Parathyroid adenoma (tissue), 2 donors: ENCODE data around the gene CNOT6L.

Experiments used
- H2AFZ ChIP-seq: fragments of 300-600 bp; sonication (generic); one replicate; pipeline ENCODE4 v1.7.0; 2017; ENCODE audit warnings: antibody characterized with exemption, mild to moderate bottlenecking
- H3K27ac ChIP-seq: fragments of 300-600 bp; sonication (generic); one replicate; pipeline ENCODE4 v1.7.0; 2017
- H3K27me3 ChIP-seq: fragments of 300-600 bp; sonication (generic); one replicate; pipeline ENCODE4 v1.7.0; 2017; ENCODE audit warnings: low read length; ENCODE audit not compliant: control insufficient read depth, insufficient read depth
- H3K36me3 ChIP-seq: fragments of 300-600 bp; sonication (generic); one replicate; pipeline ENCODE4 v1.7.0; 2017; ENCODE audit warnings: low read length; ENCODE audit not compliant: control insufficient read depth, insufficient read depth
- H3K4me1 ChIP-seq: fragments of 300-600 bp; sonication (generic); one replicate; pipeline ENCODE4 v1.7.0; 2017; ENCODE audit warnings: control low read depth
- H3K4me2 ChIP-seq: fragments of 300-600 bp; sonication (generic); one replicate; pipeline ENCODE4 v1.7.0; 2017; ENCODE audit warnings: low read length
- H3K4me3 ChIP-seq: fragments of 300-600 bp; sonication (generic); one replicate; pipeline ENCODE4 v1.7.0; 2017; ENCODE audit warnings: low read depth, low read length
- H3K79me2 ChIP-seq: fragments of 300-600 bp; sonication (generic); one replicate; pipeline ENCODE4 v1.7.0; 2017; ENCODE audit warnings: control low read depth
- H3K9ac ChIP-seq: fragments of 300-600 bp; sonication (generic); one replicate; pipeline ENCODE4 v1.7.0; 2017; ENCODE audit warnings: mild to moderate bottlenecking
- H3K9me3 ChIP-seq: fragments of 300-600 bp; sonication (generic); one replicate; pipeline ENCODE4 v1.7.0; 2017; ENCODE audit warnings: low read length; ENCODE audit not compliant: control insufficient read depth
- CTCF ChIP-seq: fragments of 300-600 bp; sonication (generic); IDR thresholded peaks from one replicate; pipeline ENCODE4 v1.7.0; 2017; ENCODE audit warnings: antibody characterized with exemption, mild to moderate bottlenecking
- donor health status: primary hyperparathyroidism.

CNOT6L gene

GRCh38 chr4:77800077-77800476 is 19.1 kb downstream of the CNOT6L start:
- H3K27ac ChIP-seq, result no peak overlapping the region
- H3K27me3 ChIP-seq, result no peaks in the 10 kb centered on the region
- H3K36me3 ChIP-seq, result no peaks in the 10 kb centered on the region
- peaks cover 27% of the 10 kb centered on the region for H3K79me2 ChIP-seq
- no peak overlapping the region for H3K9ac ChIP-seq
- H3K9me3 ChIP-seq, result no peaks in the 10 kb centered on the region
- H3K4me3 ChIP-seq, result no peak overlapping the region
- no peak overlapping the region for H2AFZ ChIP-seq
- no peak overlapping the region for H3K4me2 ChIP-seq
- H3K4me1 ChIP-seq, result no peaks in the 10 kb centered on the region
- no peak for TF ChIP-seq CTCF

GRCh38 chr4:77798385-77798784 is 20.8 kb downstream of the CNOT6L start:
- Histone ChIP-seq H3K9me3 (no peaks in the 10 kb centered on the region), H3K4me2 (no peak overlapping the region), H3K9ac (no peak overlapping the region), H3K27ac (no peak overlapping the region), H3K27me3 (no peaks in the 10 kb centered on the region), H3K4me1 (no peaks in the 10 kb centered on the region), H2AFZ (no peak overlapping the region), H3K79me2 (peaks cover 27% of the 10 kb centered on the region), H3K4me3 (no peak overlapping the region), H3K36me3 (no peaks in the 10 kb centered on the region)
- TF ChIP-seq CTCF, result no peak

- H3K79me2 ChIP-seq, result peaks cover 27% of the 10 kb centered on the region
- H3K27ac ChIP-seq, result no peak overlapping the region
- no peaks in the 10 kb centered on the region for H3K4me1 ChIP-seq
- no peaks in the 10 kb centered on the region for H3K9me3 ChIP-seq
- no peak for TF ChIP-seq CTCF
- no peak overlapping the region for H3K9ac ChIP-seq
- no peak overlapping the region for H3K4me3 ChIP-seq
- no peak overlapping the region for H2AFZ ChIP-seq
- no peak overlapping the region for H3K4me2 ChIP-seq
- no peaks in the 10 kb centered on the region for H3K36me3 ChIP-seq
- no peaks in the 10 kb centered on the region for H3K27me3 ChIP-seq
Measured at GRCh38 chr4:77797239-77797638, 21.9 kb downstream of the CNOT6L start.

GRCh38 chr4:77795326-77795725 is 23.8 kb downstream of the CNOT6L start:
- no peak for TF ChIP-seq CTCF
- no peak overlapping the region for H3K27ac ChIP-seq
- H3K9ac ChIP-seq, result no peak overlapping the region
- H3K27me3 ChIP-seq, result no peaks in the 10 kb centered on the region
- H3K79me2 ChIP-seq, result peaks cover 30% of the 10 kb centered on the region
- H3K4me1 ChIP-seq, result no peaks in the 10 kb centered on the region
- H3K36me3 ChIP-seq, result no peaks in the 10 kb centered on the region
- no peak overlapping the region for H3K4me2 ChIP-seq
- H2AFZ ChIP-seq, result no peak overlapping the region
- no peaks in the 10 kb centered on the region for H3K9me3 ChIP-seq
- no peak overlapping the region for H3K4me3 ChIP-seq

- Histone ChIP-seq H3K4me1 (no peaks in the 10 kb centered on the region), H3K9me3 (no peaks in the 10 kb centered on the region), H3K27me3 (no peaks in the 10 kb centered on the region), H3K79me2 (peaks cover 9% of the 10 kb centered on the region), H3K4me3 (no peak overlapping the region), H3K27ac (no peak overlapping the region), H2AFZ (no peak overlapping the region), H3K9ac (no peak overlapping the region), H3K4me2 (no peak overlapping the region), H3K36me3 (no peaks in the 10 kb centered on the region)
- TF ChIP-seq CTCF, result no peak
Measured at GRCh38 chr4:77790146-77790545, 29.0 kb downstream of the CNOT6L start.
